Endodermal cell (in vitro differentiated cells): ENCODE data around the gene FBXL7. TPM values are rescaled to one million over a fixed set of nuclear protein-coding genes. Genes with fewer than 3 reads are reported as not detected.

Experiments used
- DNase-seq: peaks from one replicate; pipeline ENCODE4 v3.0.0-alpha.2; 2017
- H3K27ac ChIP-seq: 2 replicates; pipeline ENCODE4 v1.5.1; 2013; ENCODE audit warnings: mild to moderate bottlenecking, low read depth, low read length, moderate library complexity
- H3K27me3 ChIP-seq: 2 replicates; pipeline ENCODE4 v1.6.1; 2013; ENCODE audit warnings: mild to moderate bottlenecking, low read length, moderate library complexity; ENCODE audit not compliant: insufficient read depth, control insufficient read depth, poor library complexity, severe bottlenecking
- H3K36me3 ChIP-seq: 2 replicates; pipeline ENCODE4 v1.7.0; 2013; ENCODE audit warnings: mild to moderate bottlenecking, low read length, moderate library complexity; ENCODE audit not compliant: control insufficient read depth, insufficient read depth
- H3K4me1 ChIP-seq: one replicate; pipeline ENCODE4 v1.7.0; 2013; ENCODE audit warnings: low read length; ENCODE audit not compliant: control insufficient read depth, insufficient read depth
- H3K4me3 ChIP-seq: 2 replicates; pipeline ENCODE4 v1.5.1; 2013; ENCODE audit warnings: mild to moderate bottlenecking, low read length, moderate library complexity
- H3K9ac ChIP-seq: 2 replicates; pipeline ENCODE4 v1.6.1; 2013; ENCODE audit warnings: mild to moderate bottlenecking, low read length, moderate library complexity; ENCODE audit not compliant: poor library complexity, severe bottlenecking; ENCODE audit errors: extremely low read depth
- H3K9me3 ChIP-seq: 2 replicates; pipeline ENCODE4 v1.6.1; 2013; ENCODE audit warnings: mild to moderate bottlenecking, low read length, moderate library complexity; ENCODE audit not compliant: control insufficient read depth
- H3K27ac Mint-ChIP-seq: 2 replicates; pipeline ENCODE4 v1.8.0; 2020; ENCODE audit warnings: mixed read lengths
- H3K27me3 Mint-ChIP-seq: 2 replicates; pipeline ENCODE4 v1.8.0; 2021; ENCODE audit warnings: mild to moderate bottlenecking, mixed read lengths; ENCODE audit not compliant: insufficient read depth
- H3K36me3 Mint-ChIP-seq: 2 replicates; pipeline ENCODE4 v1.8.0; 2020; ENCODE audit warnings: low read depth, mixed read lengths
- H3K4me1 Mint-ChIP-seq: 2 replicates; pipeline ENCODE4 v1.8.0; 2020; ENCODE audit warnings: mixed read lengths
- H3K4me3 Mint-ChIP-seq: 2 replicates; pipeline ENCODE4 v1.8.0; 2020; ENCODE audit warnings: mild to moderate bottlenecking, moderate library complexity, mixed read lengths
- H3K9me3 Mint-ChIP-seq: 2 replicates; pipeline ENCODE4 v1.8.0; 2020; ENCODE audit warnings: mild to moderate bottlenecking, mixed read lengths
- CTCF ChIP-seq: fragments of 200-600 bp; sonication (generic); conservative IDR thresholded peaks from 2 replicates; pipeline ENCODE4 v1.5.0; 2021; ENCODE audit warnings: antibody characterized with exemption, mild to moderate bottlenecking
- WGBS, 2 experiments: methylation state at CpG; one replicate each; pipeline versions ENCODE4 v1.1.5 to v1.1.7; 2013; ENCODE audit warnings: missing lambda C conversion rate in 2 of 2, mixed read lengths in 1 of 2; ENCODE audit not compliant: insufficient coverage in 1 of 2, insufficient read length in 1 of 2; 5-methylcytosine and 5-hydroxymethylcytosine counted together
- total RNA-seq, 2 donors: library from RNA; stranded (reverse); fragmentation: NEBNext Ultra II Directional in 1 of 2; extraction: Animal tissue kit (Norgen Biotek cat#: 25700) in 1 of 2; gene quantifications; 2 replicates in 1 of 2; 3 replicates in 1 of 2; pipeline ENCODE4 v1.2.1, GENCODE V29; 2021

FBXL7 gene
- total RNA-seq, 2 donors from 2014 or later, result 12.9 to 13.2 TPM

DNA sequence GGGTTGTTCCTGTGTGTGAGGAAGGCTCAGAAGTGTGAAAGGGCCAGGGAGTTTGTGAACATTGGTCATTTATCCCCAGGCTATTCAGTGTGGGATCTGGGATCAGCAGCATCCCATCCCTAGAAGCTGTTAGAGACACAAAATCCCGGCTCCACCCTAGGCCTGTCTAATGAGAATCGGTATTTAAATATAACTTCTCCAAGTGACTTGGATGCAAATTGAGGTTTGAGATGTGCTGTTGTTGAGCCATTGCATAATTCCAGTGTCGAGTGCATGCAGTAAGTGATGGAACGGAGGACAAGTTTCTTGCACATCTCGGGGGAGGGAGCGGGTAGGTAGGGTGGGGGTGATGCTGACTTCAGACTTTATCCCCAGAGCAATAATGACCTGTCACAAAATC, 138.3 kb downstream of the FBXL7 start:
- H3K27ac Mint-ChIP-seq, result no peak overlapping the region
- peaks cover 13% of the 10 kb centered on the region for H3K9me3 Mint-ChIP-seq
- no peak for DNase-seq
- WGBS, 2 experiments, result 94 to 97% methylated on average over 5 to 6 of the region's 6 CpGs
- Histone ChIP-seq H3K9ac (no peak overlapping the region), H3K4me3 (no peak overlapping the region), H3K4me1 (peaks cover 6% of the 10 kb centered on the region), H3K36me3 (no peaks in the 10 kb centered on the region), H3K27ac (no peak overlapping the region), H3K9me3 (peaks cover 9% of the 10 kb centered on the region), H3K27me3 (no peaks in the 10 kb centered on the region)
- H3K4me3 Mint-ChIP-seq, result no peak overlapping the region
- H3K4me1 Mint-ChIP-seq, result peaks cover 43% of the 10 kb centered on the region
- no peak for TF ChIP-seq CTCF
- no peaks in the 10 kb centered on the region for H3K27me3 Mint-ChIP-seq
- peaks cover 11% of the 10 kb centered on the region for H3K36me3 Mint-ChIP-seq

DNA sequence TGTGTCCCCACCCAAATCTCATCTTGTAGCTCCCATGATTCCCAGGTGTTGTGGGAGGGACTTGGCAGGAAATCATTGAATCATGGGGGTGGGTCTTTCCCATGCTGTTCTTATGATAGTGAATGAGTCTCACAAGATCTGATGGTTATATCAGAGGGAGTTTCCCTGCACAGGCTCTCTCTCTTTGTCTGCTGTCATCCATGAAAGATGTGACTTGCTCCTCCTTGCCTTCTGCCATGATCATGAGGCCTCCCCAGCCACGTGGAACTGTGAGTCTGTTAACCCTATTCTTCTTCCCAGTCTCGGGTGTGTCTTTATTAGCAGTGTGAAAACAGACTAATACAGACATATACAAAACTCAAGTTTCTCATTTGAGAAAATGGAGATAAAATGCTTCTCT, 139.3 kb downstream of the FBXL7 start:
- Histone ChIP-seq H3K4me1 (peaks cover 8% of the 10 kb centered on the region), H3K36me3 (no peaks in the 10 kb centered on the region), H3K4me3 (no peak overlapping the region), H3K27ac (no peak overlapping the region), H3K27me3 (no peaks in the 10 kb centered on the region), H3K9me3 (peaks cover 9% of the 10 kb centered on the region), H3K9ac (no peak overlapping the region)
- TF ChIP-seq CTCF, result no peak
- H3K4me3 Mint-ChIP-seq, result no peak overlapping the region
- no peak for DNase-seq
- H3K4me1 Mint-ChIP-seq, result peaks cover 49% of the 10 kb centered on the region
- WGBS, 2 experiments, result 100% methylated on average over 2 of the region's 2 CpGs; no CpG with 5 or more reads in 1 of the 2 experiments
- no peaks in the 10 kb centered on the region for H3K27me3 Mint-ChIP-seq
- no peak overlapping the region for H3K27ac Mint-ChIP-seq
- H3K36me3 Mint-ChIP-seq, result peaks cover 10% of the 10 kb centered on the region
- H3K9me3 Mint-ChIP-seq, result peaks cover 13% of the 10 kb centered on the region

DNA sequence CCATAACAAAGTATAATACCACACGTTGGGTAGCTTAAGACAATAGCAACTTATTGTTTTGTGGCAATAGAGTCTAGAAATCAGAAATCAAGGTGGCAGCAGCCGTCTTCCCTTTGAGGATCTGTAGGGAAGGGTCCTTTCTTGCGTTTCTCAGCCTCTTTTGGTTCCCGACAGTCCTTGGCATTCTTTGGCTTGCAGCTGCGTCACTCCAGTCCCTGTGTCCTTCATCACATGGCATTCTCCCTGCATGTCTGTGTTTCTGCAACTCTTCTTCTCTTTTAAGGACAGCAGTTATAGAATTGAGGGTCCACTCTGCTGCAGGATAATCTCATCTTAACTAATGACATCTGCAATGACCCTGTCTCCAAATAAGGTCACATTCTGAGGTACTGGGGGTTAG, 140.1 kb downstream of the FBXL7 start:
- no peaks in the 10 kb centered on the region for H3K27me3 Mint-ChIP-seq
- Histone ChIP-seq H3K27ac (no peak overlapping the region), H3K36me3 (no peaks in the 10 kb centered on the region), H3K4me1 (peaks cover 16% of the 10 kb centered on the region), H3K27me3 (no peaks in the 10 kb centered on the region), H3K9ac (no peak overlapping the region), H3K4me3 (no peak overlapping the region), H3K9me3 (peaks cover 9% of the 10 kb centered on the region)
- no peak for TF ChIP-seq CTCF
- no peak overlapping the region for H3K27ac Mint-ChIP-seq
- no peak overlapping the region for H3K4me3 Mint-ChIP-seq
- WGBS, 2 experiments, result 91 to 94% methylated on average over 4 to 5 of the region's 5 CpGs
- H3K9me3 Mint-ChIP-seq, result peaks cover 13% of the 10 kb centered on the region
- no peak for DNase-seq
- H3K4me1 Mint-ChIP-seq, result peaks cover 51% of the 10 kb centered on the region
- H3K36me3 Mint-ChIP-seq, result peaks cover 10% of the 10 kb centered on the region
